HepG2 (cell line): ENCODE measurements around the gene FGGY. TPM values are rescaled to one million over a fixed set of nuclear protein-coding genes. Genes with fewer than 3 reads are reported as not detected.

Experiments used
- ATAC-seq: fragments of 200-7000 bp; cut with Tn5 transposase; 3 replicates; pipeline ENCODE4 v1.9.1; 2020; ENCODE audit warnings: mild to moderate bottlenecking, moderate library complexity
- BruUV-seq: library from RNA; stranded (reverse); fragments of 400-500 nt; replicated peaks from 2 replicates; lab custom pipeline; 2021; lab: Mats Ljungman, UMichigan
- CTCF ChIA-PET: fragments of 300-600 bp; formaldehyde crosslinking; extraction: SDS; loops from one replicate; lab custom pipeline; 2021; ENCODE audit warnings: low total read pairs, inconsistent platforms, low intra/inter-chr PET ratio; lab: Yijun Ruan, JAX
- POLR2A ChIA-PET: fragments of 350-600 bp; sonication (Branson Sonifier 250); formaldehyde crosslinking; loops from one replicate; lab custom pipeline; 2020; ENCODE audit warnings: antibody characterized with exemption, inconsistent platforms; lab: Yijun Ruan, JAX
- DNase-seq: peaks from one replicate; pipeline ENCODE4 v3.0.0-alpha.2; 2015; ENCODE audit warnings: low spot score
- FAIRE-seq: peaks from 3 replicates; lab custom pipeline; 2011; peaks lifted over from hg19 to GRCh38; lab: Jason Lieb, UNC
- H2AFZ ChIP-seq: one replicate; pipeline ENCODE4 v1.6.1; 2011; ENCODE audit warnings: low read length, inconsistent platforms
- H3K27ac ChIP-seq: fragments of 300-600 bp; 3 replicates; pipeline ENCODE4 v1.8.0; 2011; ENCODE audit warnings: mixed run types, mild to moderate bottlenecking, mixed read lengths, low read length, inconsistent platforms; ENCODE audit not compliant: insufficient read depth; ENCODE audit errors: extremely low read length
- H3K27me3 ChIP-seq, 2 experiments: fragments of 200-600 bp in 1 of 2; 2 replicates in 1 of 2; 3 replicates in 1 of 2; pipeline versions ENCODE4 v1.6.0 to v1.8.0; 2011; ENCODE audit warnings: low read length in 2 of 2, mild to moderate bottlenecking in 2 of 2, moderate library complexity in 2 of 2, inconsistent platforms in 1 of 2; ENCODE audit not compliant: insufficient read depth in 2 of 2, control insufficient read depth in 1 of 2
- H3K36me3 ChIP-seq, 2 experiments: fragments of 200-600 bp in 1 of 2; replicated peaks in 1 of 2; 2 replicates in 1 of 2; 3 replicates in 1 of 2; pipeline versions ENCODE4 v1.5.1 to v1.8.0; 2011; ENCODE audit warnings: low read length in 2 of 2, inconsistent platforms in 1 of 2; ENCODE audit not compliant: insufficient read depth in 2 of 2, control insufficient read depth in 1 of 2
- H3K4me1 ChIP-seq: 2 replicates; pipeline ENCODE4 v1.5.1; 2012; ENCODE audit warnings: low read length, inconsistent platforms; ENCODE audit not compliant: insufficient read depth
- H3K4me2 ChIP-seq: 2 replicates; pipeline ENCODE4 v1.6.0; 2011; ENCODE audit warnings: low read depth, low read length, inconsistent platforms
- H3K4me3 ChIP-seq, 3 experiments: fragments of 200-600 bp in 1 of 3; sonication (generic), shearing (Covaris generic) in 1 of 3; replicated peaks in 1 of 3; 2 replicates each; pipeline ENCODE4 v1.5.1; 2011 to 2016; ENCODE audit warnings: low read length in 3 of 3, inconsistent platforms in 2 of 3, low read depth in 2 of 3, mild to moderate bottlenecking in 2 of 3, control low read depth in 1 of 3, mixed read lengths in 1 of 3; ENCODE audit not compliant: insufficient read depth in 1 of 3
- H3K79me2 ChIP-seq: one replicate; pipeline ENCODE4 v1.6.1; 2011; ENCODE audit warnings: low read length, inconsistent platforms; ENCODE audit not compliant: insufficient read depth
- H3K9ac ChIP-seq: 2 replicates; pipeline ENCODE4 v1.6.0; 2011; ENCODE audit warnings: mild to moderate bottlenecking, low read depth, low read length, inconsistent platforms; ENCODE audit not compliant: insufficient read depth
- H3K9me3 ChIP-seq: 2 replicates; pipeline ENCODE4 v1.5.1; 2012; ENCODE audit warnings: mild to moderate bottlenecking, low read length
- H4K20me1 ChIP-seq: 2 replicates; pipeline ENCODE4 v1.6.0; 2011; ENCODE audit warnings: inconsistent platforms, mild to moderate bottlenecking, low read length, moderate library complexity; ENCODE audit not compliant: insufficient read depth
- CTCF ChIP-seq: sonication (generic); formaldehyde crosslinking; IDR thresholded peaks from 2 replicates; pipeline ENCODE4 v1.5.0; 2020; ENCODE audit warnings: mild to moderate bottlenecking, missing genetic modification reagents, moderate library complexity
- NR2F1 ChIP-seq, 2 experiments: fragments of 450-650 bp in 1 of 2; formaldehyde crosslinking in 1 of 2; IDR thresholded peaks; 2 replicates each; pipeline versions ENCODE4 v1.5.0 to v1.6.1; 2016 to 2020; ENCODE audit warnings: mild to moderate bottlenecking in 1 of 2, missing compliant biosample characterization in 1 of 2, missing genetic modification reagents in 1 of 2, moderate library complexity in 1 of 2
- STAG1 ChIP-seq: sonication (generic); formaldehyde crosslinking; IDR thresholded peaks from 2 replicates; pipeline ENCODE4 v1.4.0; 2020; ENCODE audit warnings: missing genetic modification reagents
- ZNF101 ChIP-seq: sonication (generic); formaldehyde crosslinking; IDR thresholded peaks from 2 replicates; pipeline ENCODE4 v1.4.0; 2020; ENCODE audit warnings: mild to moderate bottlenecking, low read depth, missing genetic modification reagents, borderline replicate concordance
- ZNF597 ChIP-seq: sonication (generic); formaldehyde crosslinking; IDR thresholded peaks from 2 replicates; pipeline ENCODE4 v1.5.0; 2020; ENCODE audit warnings: missing genetic modification reagents
- WGBS: methylation state at CpG from one replicate; pipeline ENCODE4 v1.1.6; 2017; ENCODE audit warnings: low lambda C conversion rate; 5-methylcytosine and 5-hydroxymethylcytosine counted together
- in situ Hi-C: cut with HindIII; loops from 2 replicates; pipeline ENCODE4 v1.10.0; 2017; ENCODE audit warnings: low pct_unique_long_range_greater_than_20kb; ENCODE audit not compliant: extremely low pct_ligation_motif_present
- intact Hi-C: fragments of 100-400 bp; cut with micrococcal nuclease; formaldehyde crosslinking; loops from one replicate; pipeline ENCODE4 v1.10.0; 2022; ENCODE audit not compliant: unreplicated experiment
- polyA plus RNA-seq, 8 experiments: library from polyadenylated mRNA; depleted of rRNA in 3 of 8; stranded (reverse) in 7 of 8; unstranded in 1 of 8; fragments of >200 nt; fragmentation: Illumina TruSeq in 4 of 8; extraction: Trizol in 4 of 8; gene quantifications; 2 replicates each; pipeline versions ENCODE4 v1.2.1 to v1.2.3, GENCODE V29; 2011 to 2016; ENCODE audit warnings: low read depth in 4 of 8, missing spikeins in 1 of 8, mixed read lengths in 1 of 8; ENCODE audit not compliant: insufficient read depth in 1 of 8
- total RNA-seq, 5 experiments: library from RNA; depleted of rRNA; stranded (reverse); fragments of >200 nt; fragmentation: Illumina TruSeq; extraction: Trizol; gene quantifications; 2 replicates each; pipeline ENCODE4 v1.2.3, GENCODE V29; 2016; ENCODE audit warnings: low read depth in 1 of 5

Gene FGGY
- total and polyA plus RNA-seq, 2 of the 13 experiments (the other 11 are each of a cell fraction or from before 2014, with no cell fraction given): 15.7 to 27.5 TPM

- Histone ChIP-seq H3K27me3 (no peaks in the 10 kb centered on the region), H3K36me3 (no peaks in the 10 kb centered on the region), H3K9ac (no peak overlapping the region), H3K4me3 (no peak overlapping the region), H3K27ac (no peak overlapping the region), H3K4me1 (no peaks in the 10 kb centered on the region), H2AFZ (no peak overlapping the region), H4K20me1 (no peaks in the 10 kb centered on the region), H3K9me3 (no peaks in the 10 kb centered on the region), H3K79me2 (no peaks in the 10 kb centered on the region), H3K4me2 (no peak overlapping the region)
- no peak for DNase-seq
- intact Hi-C loops (no loop called here), in situ Hi-C loops (no loop called here)
- ATAC-seq: no peak
- POLR2A ChIA-PET: no interaction called here
- FAIRE-seq: no peak
- TF ChIP-seq ZNF101 (CRISPR knock-in tag) (no peak), NR2F1 (CRISPR knock-in tag; IDR thresholded peaks at IDR 0.05) (no peak), ZNF597 (CRISPR knock-in tag) (no peak), CTCF (CRISPR knock-in tag) (peak; percentile 35), STAG1 (peak; percentile 50)
- no TSS peak for BruUV-seq
- CTCF ChIA-PET: no interaction called here
- WGBS: 47% methylated on average over 5 of the region's 7 CpGs
These were observed 480.3 kb downstream of the FGGY start for GRCh38 chr1:59776960-59777852.
